Heart left ventricle (tissue), 13 donors: ENCODE results near the gene CIC.

Source experiments
- CTCF ChIP-seq, 12 donors: fragments of 200-600 bp; sonication (generic) in 4 of 12; IDR thresholded peaks; one replicate each; pipeline versions ENCODE4 v1.5.0 to v1.8.0; 2018 to 2022; ENCODE audit warnings: antibody characterized with exemption in 12 of 12, mild to moderate bottlenecking in 5 of 12
- POLR2A ChIP-seq, 2 donors: fragments of 450-650 bp; IDR thresholded peaks; one replicate each; pipeline ENCODE4 v1.6.1; 2017; ENCODE audit warnings: antibody characterized with exemption in 2 of 2, mild to moderate bottlenecking in 2 of 2, moderate library complexity in 2 of 2
- donor health status: ischemic (EF 13 %, LVEDD 7.1; RV severe dilation, severe dysfunction).
- donor health status: DM: no; HTN: yes; CAD: no.
- donor health status: DM: no; HTN: no; CAD: no.
- donor health status: ischemic (EF 25% LVEDD 6.9; RV normal size, moderate dysfunction).
- donor health status: ischemic (EF 25% LVEDD 5.7; RV mildly dilated, moderate dysfunction).
- donor health status: ischemic (EF 35%, LVEDD 5.7; RV mildly dilated, moderate dysfunction).
- donor health status: nonischemic (EF 11% LVEDD 7.7; RV severe dilation, severe dysfunction).
- donor health status: DM: yes; HTN: yes; CAD: no.
- donor health status: PGD.
- donor health status: ischemic (EF 29% LVEDD 5.4; RV normal size, mild dysfunction).
- donor health status: nonischemic (EF 23%, LVEDD 6.1; RV moderate dilation, normal function).

GRCh38 chr19:42242512-42243409 is 26.3 kb upstream of the CIC start, which contains the start of gene GSK3A:
- TF ChIP-seq POLR2A (IDR thresholded peaks at IDR 0.05) (peak; percentile 61 to 89), CTCF (IDR thresholded peaks at IDR 0.05) (peak in 4 of 12 donors; percentile 9 to 17 (median 15))
